ENCODE results near the gene PROM1. TPM values are rescaled to one million over a fixed set of nuclear protein-coding genes. Genes with fewer than 3 reads are reported as not detected.

PROM1 gene
- total and polyA plus RNA-seq, 4 donors, result 1.2 to 5.2 (median 3.7) TPM

DNA sequence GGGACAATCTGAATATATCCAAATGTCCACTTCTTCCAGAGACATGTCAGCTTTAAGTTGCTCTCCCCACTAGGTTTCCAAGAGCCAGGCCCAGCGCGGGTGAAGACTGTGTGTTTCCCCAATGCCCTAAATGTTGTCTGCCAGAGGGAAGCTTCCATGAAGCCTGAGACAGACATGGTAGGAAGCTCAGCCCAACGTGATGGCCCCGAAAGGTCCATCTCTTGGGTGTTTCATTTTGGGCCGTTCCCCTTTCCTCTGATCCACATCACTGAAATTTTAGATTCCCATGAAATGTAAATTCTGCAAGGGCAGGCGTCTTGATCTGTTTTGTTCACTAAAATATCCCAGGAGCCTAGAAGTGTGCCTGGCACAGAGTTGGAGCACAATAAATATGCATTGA, 25.4 kb upstream of the PROM1 start:
- Histone ChIP-seq H3K9me3 (ENCODE audit: control insufficient read depth in 4 of 4, low read length in 3 of 4) (no peaks in the 10 kb centered on the region), H3K27ac (ENCODE audit: low read depth in 1 of 2, low read length in 2 of 2) (no peak overlapping the region), H3K4me3 (ENCODE audit: low read depth in 1 of 3, low read length in 3 of 3) (no peak overlapping the region), H3K4me1 (ENCODE audit: control insufficient read depth in 4 of 4, insufficient read depth in 4 of 4, low read length in 3 of 4) (peaks cover 0 to 3% (median 0%) of the 10 kb centered on the region in 4 donors), H3K27me3 (ENCODE audit: control insufficient read depth in 4 of 4, insufficient read depth in 4 of 4, low read length in 3 of 4) (no peaks in the 10 kb centered on the region), H3K9ac (ENCODE audit: low read depth in 1 of 2, low read length in 2 of 2) (no peak overlapping the region), H3K36me3 (ENCODE audit: control insufficient read depth in 4 of 4, insufficient read depth in 3 of 4, low read depth in 1 of 4, low read length in 3 of 4) (no peaks in the 10 kb centered on the region)
- 86% methylated on average over 6 of the region's 6 CpGs for WGBS
- no peak for DNase-seq (ENCODE audit: low spot score)
- TF ChIP-seq FOXA2 (IDR thresholded peaks at IDR 0.05) (no peak), SP1 (IDR thresholded peaks at IDR 0.05) (no peak), HNF4A (conservative IDR thresholded peaks at IDR 0.05) (no peak), RXRA (IDR thresholded peaks at IDR 0.05) (no peak), YY1 (IDR thresholded peaks at IDR 0.05) (no peak)

- Histone ChIP-seq H3K9ac (ENCODE audit: low read depth in 1 of 2, low read length in 2 of 2) (no peak overlapping the region), H3K4me3 (ENCODE audit: low read depth in 1 of 3, low read length in 3 of 3) (no peak overlapping the region), H3K9me3 (ENCODE audit: control insufficient read depth in 4 of 4, low read length in 3 of 4) (no peaks in the 10 kb centered on the region), H3K27me3 (ENCODE audit: control insufficient read depth in 4 of 4, insufficient read depth in 4 of 4, low read length in 3 of 4) (no peaks in the 10 kb centered on the region), H3K27ac (ENCODE audit: low read depth in 1 of 2, low read length in 2 of 2) (no peak overlapping the region), H3K4me1 (ENCODE audit: control insufficient read depth in 4 of 4, insufficient read depth in 4 of 4, low read length in 3 of 4) (peaks cover 0 to 3% (median 0%) of the 10 kb centered on the region in 4 donors), H3K36me3 (ENCODE audit: control insufficient read depth in 4 of 4, insufficient read depth in 3 of 4, low read depth in 1 of 4, low read length in 3 of 4) (no peaks in the 10 kb centered on the region)
- no peak for DNase-seq (ENCODE audit: low spot score)
- no peak for TF ChIP-seq FOXA2 (IDR thresholded peaks at IDR 0.05)
- TF ChIP-seq, protein P1, sequence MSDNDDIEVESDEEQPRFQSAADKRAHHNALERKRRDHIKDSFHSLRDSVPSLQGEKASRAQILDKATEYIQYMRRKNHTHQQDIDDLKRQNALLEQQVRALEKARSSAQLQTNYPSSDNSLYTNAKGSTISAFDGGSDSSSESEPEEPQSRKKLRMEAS (IDR thresholded peaks at IDR 0.05), result no peak
- TF ChIP-seq REST (IDR thresholded peaks at IDR 0.05), result no peak
- TF ChIP-seq GABPA (IDR thresholded peaks at IDR 0.05 in 1 of 2, conservative IDR thresholded peaks at IDR 0.05 in 1 of 2), result no peak
- TF ChIP-seq SP1 (IDR thresholded peaks at IDR 0.05), result no peak
- TF ChIP-seq HNF4A (conservative IDR thresholded peaks at IDR 0.05), result peak in 1 of 2 donors; percentile 59
- no peak for TF ChIP-seq EGR1 (IDR thresholded peaks at IDR 0.05; ENCODE audit: low read depth in 2 of 2)
- 49% methylated on average over 6 of the region's 6 CpGs for WGBS
Observed at GRCh38 chr4:16106956-16107355, 23.1 kb upstream of the PROM1 start.

DNA sequence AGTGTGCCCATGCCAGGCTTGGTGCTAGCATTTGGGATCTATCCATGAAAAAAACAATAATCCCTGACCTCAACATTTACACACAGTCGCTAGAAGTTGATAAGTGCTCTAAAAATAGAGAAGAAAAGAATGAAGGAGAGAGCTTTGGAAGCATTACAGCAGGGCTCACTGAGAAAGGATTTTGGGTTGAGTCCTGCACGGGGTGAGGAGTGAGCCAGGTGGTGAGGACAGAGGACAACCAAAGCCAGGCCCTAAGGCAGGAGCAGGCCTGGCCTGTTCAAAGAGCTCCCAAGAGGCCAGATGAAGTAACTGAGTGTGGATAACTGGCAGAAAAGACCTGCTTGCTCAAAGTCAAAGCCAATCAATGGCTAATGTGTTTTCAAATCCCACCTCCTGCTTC, 20.7 kb upstream of the PROM1 start:
- 86% methylated on average over 2 of the region's 2 CpGs for WGBS
- no peak overlapping the region for H3K27ac ChIP-seq (ENCODE audit: low read depth in 1 of 2, low read length in 2 of 2)

More for the DNA sequence above, 20.7 kb upstream of the PROM1 start:
- TF ChIP-seq RXRA (IDR thresholded peaks at IDR 0.05) (no peak), YY1 (IDR thresholded peaks at IDR 0.05) (no peak), ATF3 (IDR thresholded peaks at IDR 0.05) (no peak), RAD21 (IDR thresholded peaks at IDR 0.05) (no peak), SP1 (IDR thresholded peaks at IDR 0.05) (no peak), EGR1 (IDR thresholded peaks at IDR 0.05; ENCODE audit: low read depth in 2 of 2) (no peak), CTCF (IDR thresholded peaks at IDR 0.05; ENCODE audit: low read depth, low read length, missing input control) (no peak), REST (IDR thresholded peaks at IDR 0.05) (no peak)
- TF ChIP-seq, protein P1 (IDR thresholded peaks at IDR 0.05), result no peak
- Histone ChIP-seq H3K4me1 (ENCODE audit: control insufficient read depth in 4 of 4, insufficient read depth in 4 of 4, low read length in 3 of 4) (peaks cover 0 to 3% (median 0%) of the 10 kb centered on the region in 4 donors), H3K4me3 (ENCODE audit: low read depth in 1 of 3, low read length in 3 of 3) (no peak overlapping the region), H3K9me3 (ENCODE audit: control insufficient read depth in 4 of 4, low read length in 3 of 4) (no peaks in the 10 kb centered on the region), H3K27me3 (ENCODE audit: control insufficient read depth in 4 of 4, insufficient read depth in 4 of 4, low read length in 3 of 4) (no peaks in the 10 kb centered on the region), H3K9ac (ENCODE audit: low read depth in 1 of 2, low read length in 2 of 2) (no peak overlapping the region), H3K36me3 (ENCODE audit: control insufficient read depth in 4 of 4, insufficient read depth in 3 of 4, low read depth in 1 of 4, low read length in 3 of 4) (no peaks in the 10 kb centered on the region)
- no peak for DNase-seq (ENCODE audit: low spot score)
